ENCODE results near the gene C8B. TPM values are rescaled to one million over a fixed set of nuclear protein-coding genes. Genes with fewer than 3 reads are reported as not detected.

The C8B gene
- total RNA-seq, 1 experiment from 2014 or later = 0.10 TPM

- no peak for TF ChIP-seq EZH2phosphoT487 (IDR thresholded peaks at IDR 0.05; ENCODE audit: borderline replicate concordance)
Measured at GRCh38 chr1:56903778-56904177, 62.0 kb downstream of the C8B start (continued).

- no peak overlapping the region for H3K27ac ChIP-seq (ENCODE audit: low read depth, low read length)
- POLR2A ChIA-PET = no interaction called here
- H3K4me1 ChIP-seq (ENCODE audit: control insufficient read depth in 1 of 2, insufficient read depth in 2 of 2, low read length in 2 of 2) = no peaks in the 10 kb centered on the region
- H4K20me1 ChIP-seq (ENCODE audit: insufficient read depth) = no peaks in the 10 kb centered on the region
- peaks cover 24% of the 10 kb centered on the region; the same call in 1 of the 2 replicates for H3K27me3 ChIP-seq (ENCODE audit: insufficient read depth, low read length)
- DNase-seq (ENCODE audit: low read depth, low spot score) (no peak), ATAC-seq (no peak)
- intact Hi-C loops (cut with micrococcal nuclease) = no loop called here
- H3K79me2 ChIP-seq (ENCODE audit: insufficient read depth, low read length) = no peaks in the 10 kb centered on the region
- H3K9ac ChIP-seq (ENCODE audit: low read length) = no peak overlapping the region
- no peaks in the 10 kb centered on the region for H3K9me3 ChIP-seq (ENCODE audit: control insufficient read depth in 1 of 2, insufficient read depth in 1 of 2, low read depth in 1 of 2, low read length in 2 of 2)
- no peak overlapping the region for H3K4me3 ChIP-seq (replicated peaks in 1 of 2; ENCODE audit: low read depth in 1 of 2, low read length in 2 of 2)
- CTCF ChIA-PET = no interaction called here
- no peak for TF ChIP-seq FOSL1 (IDR thresholded peaks at IDR 0.05; ENCODE audit: low read depth)
- TF ChIP-seq, protein P1, sequence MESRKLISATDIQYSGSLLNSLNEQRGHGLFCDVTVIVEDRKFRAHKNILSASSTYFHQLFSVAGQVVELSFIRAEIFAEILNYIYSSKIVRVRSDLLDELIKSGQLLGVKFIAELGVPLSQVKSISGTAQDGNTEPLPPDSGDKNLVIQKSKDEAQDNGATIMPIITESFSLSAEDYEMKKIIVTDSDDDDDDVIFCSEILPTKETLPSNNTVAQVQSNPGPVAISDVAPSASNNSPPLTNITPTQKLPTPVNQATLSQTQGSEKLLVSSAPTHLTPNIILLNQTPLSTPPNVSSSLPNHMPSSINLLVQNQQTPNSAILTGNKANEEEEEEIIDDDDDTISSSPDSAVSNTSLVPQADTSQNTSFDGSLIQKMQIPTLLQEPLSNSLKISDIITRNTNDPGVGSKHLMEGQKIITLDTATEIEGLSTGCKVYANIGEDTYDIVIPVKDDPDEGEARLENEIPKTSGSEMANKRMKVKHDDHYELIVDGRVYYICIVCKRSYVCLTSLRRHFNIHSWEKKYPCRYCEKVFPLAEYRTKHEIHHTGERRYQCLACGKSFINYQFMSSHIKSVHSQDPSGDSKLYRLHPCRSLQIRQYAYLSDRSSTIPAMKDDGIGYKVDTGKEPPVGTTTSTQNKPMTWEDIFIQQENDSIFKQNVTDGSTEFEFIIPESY (IDR thresholded peaks at IDR 0.05; ENCODE audit: extremely low read depth, insufficient replicate concordance, low read length) = no peak
- no peaks in the 10 kb centered on the region for H3K36me3 ChIP-seq (ENCODE audit: control insufficient read depth in 1 of 2, insufficient read depth in 2 of 2, low read length in 2 of 2)
- H3K4me2 ChIP-seq (ENCODE audit: low read length) = no peak overlapping the region
- no peak overlapping the region for H2AFZ ChIP-seq (ENCODE audit: low read depth, low read length, poor library complexity, severe bottlenecking)
- RAD21 ChIA-PET (ENCODE audit: low non-redundant PET in 1 of 2, low total read pairs in 2 of 2, uncharacterized antibody in 2 of 2, unreplicated experiment in 2 of 2) = no interaction called here
- BruUV-seq (replicated peaks) = no TSS peak
- no peaks in the 10 kb centered on the region for H3K9me2 ChIP-seq (ENCODE audit: insufficient read depth)
Measured at GRCh38 chr1:56901716-56902115, 64.1 kb downstream of the C8B start.

GRCh38 chr1:56898879-56899278 lies 66.9 kb downstream of the C8B start:
- no peaks in the 10 kb centered on the region for H3K9me3 ChIP-seq (ENCODE audit: control insufficient read depth in 1 of 2, insufficient read depth in 1 of 2, low read depth in 1 of 2, low read length in 2 of 2)
- RAD21 ChIA-PET (ENCODE audit: low non-redundant PET in 1 of 2, low total read pairs in 2 of 2, uncharacterized antibody in 2 of 2, unreplicated experiment in 2 of 2) = no interaction called here
- TF ChIP-seq, protein P1 (IDR thresholded peaks at IDR 0.05; ENCODE audit: extremely low read depth, insufficient replicate concordance, low read length) = no peak
- no peak for TF ChIP-seq POLR2AphosphoS5 (IDR thresholded peaks at IDR 0.05; ENCODE audit: low read depth, low read length)
- TF ChIP-seq, protein P2, sequence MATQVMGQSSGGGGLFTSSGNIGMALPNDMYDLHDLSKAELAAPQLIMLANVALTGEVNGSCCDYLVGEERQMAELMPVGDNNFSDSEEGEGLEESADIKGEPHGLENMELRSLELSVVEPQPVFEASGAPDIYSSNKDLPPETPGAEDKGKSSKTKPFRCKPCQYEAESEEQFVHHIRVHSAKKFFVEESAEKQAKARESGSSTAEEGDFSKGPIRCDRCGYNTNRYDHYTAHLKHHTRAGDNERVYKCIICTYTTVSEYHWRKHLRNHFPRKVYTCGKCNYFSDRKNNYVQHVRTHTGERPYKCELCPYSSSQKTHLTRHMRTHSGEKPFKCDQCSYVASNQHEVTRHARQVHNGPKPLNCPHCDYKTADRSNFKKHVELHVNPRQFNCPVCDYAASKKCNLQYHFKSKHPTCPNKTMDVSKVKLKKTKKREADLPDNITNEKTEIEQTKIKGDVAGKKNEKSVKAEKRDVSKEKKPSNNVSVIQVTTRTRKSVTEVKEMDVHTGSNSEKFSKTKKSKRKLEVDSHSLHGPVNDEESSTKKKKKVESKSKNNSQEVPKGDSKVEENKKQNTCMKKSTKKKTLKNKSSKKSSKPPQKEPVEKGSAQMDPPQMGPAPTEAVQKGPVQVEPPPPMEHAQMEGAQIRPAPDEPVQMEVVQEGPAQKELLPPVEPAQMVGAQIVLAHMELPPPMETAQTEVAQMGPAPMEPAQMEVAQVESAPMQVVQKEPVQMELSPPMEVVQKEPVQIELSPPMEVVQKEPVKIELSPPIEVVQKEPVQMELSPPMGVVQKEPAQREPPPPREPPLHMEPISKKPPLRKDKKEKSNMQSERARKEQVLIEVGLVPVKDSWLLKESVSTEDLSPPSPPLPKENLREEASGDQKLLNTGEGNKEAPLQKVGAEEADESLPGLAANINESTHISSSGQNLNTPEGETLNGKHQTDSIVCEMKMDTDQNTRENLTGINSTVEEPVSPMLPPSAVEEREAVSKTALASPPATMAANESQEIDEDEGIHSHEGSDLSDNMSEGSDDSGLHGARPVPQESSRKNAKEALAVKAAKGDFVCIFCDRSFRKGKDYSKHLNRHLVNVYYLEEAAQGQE (IDR thresholded peaks at IDR 0.05; ENCODE audit: low read depth) = no peak
- TF ChIP-seq SP1 (IDR thresholded peaks at IDR 0.05; ENCODE audit: low read depth) = no peak
- no peak for TF ChIP-seq SIN3A (IDR thresholded peaks at IDR 0.05; ENCODE audit: low read depth)
- no peak for TF ChIP-seq POLR2A (IDR thresholded peaks at IDR 0.05; ENCODE audit: borderline replicate concordance, extremely low read depth, insufficient read depth, insufficient read length)
- TF ChIP-seq ELF1 (IDR thresholded peaks at IDR 0.05; ENCODE audit: borderline replicate concordance, low read depth) = no peak
- no peak for TF ChIP-seq FOSL1 (IDR thresholded peaks at IDR 0.05; ENCODE audit: low read depth)
- no peak for TF ChIP-seq EZH2 (IDR thresholded peaks at IDR 0.05)
- peaks cover 19% of the 10 kb centered on the region for H3K27me3 ChIP-seq (ENCODE audit: insufficient read depth, low read length)
- H3K4me3 ChIP-seq (replicated peaks in 1 of 2; ENCODE audit: low read depth in 1 of 2, low read length in 2 of 2) = no peak overlapping the region
- H2AFZ ChIP-seq (ENCODE audit: low read depth, low read length, poor library complexity, severe bottlenecking) = no peak overlapping the region
- H3K4me1 ChIP-seq (ENCODE audit: control insufficient read depth in 1 of 2, insufficient read depth in 2 of 2, low read length in 2 of 2) = no peaks in the 10 kb centered on the region
- H4K20me1 ChIP-seq (ENCODE audit: insufficient read depth) = no peaks in the 10 kb centered on the region
- CTCF ChIA-PET = no interaction called here
- ATAC-seq (no peak), DNase-seq (ENCODE audit: low read depth, low spot score) (no peak)
- H3K79me2 ChIP-seq (ENCODE audit: insufficient read depth, low read length) = no peaks in the 10 kb centered on the region
- POLR2A ChIA-PET = no interaction called here
- no peak overlapping the region for H3K4me2 ChIP-seq (ENCODE audit: low read length)
- H3K27ac ChIP-seq (ENCODE audit: low read depth, low read length) = no peak overlapping the region
- H3K9me2 ChIP-seq (ENCODE audit: insufficient read depth) = no peaks in the 10 kb centered on the region
- no TSS peak for BruUV-seq (replicated peaks)
- H3K36me3 ChIP-seq (ENCODE audit: control insufficient read depth in 1 of 2, insufficient read depth in 2 of 2, low read length in 2 of 2) = no peaks in the 10 kb centered on the region
- intact Hi-C loops (cut with micrococcal nuclease) = no loop called here
- H3K9ac ChIP-seq (ENCODE audit: low read length) = no peak overlapping the region
